Adrenal gland (tissue), 12 donors: ENCODE data around the gene CACNA1E. TPM values are rescaled to one million over a fixed set of nuclear protein-coding genes. Genes with fewer than 3 reads are reported as not detected.

Source experiments
- DNase-seq, 7 donors: peaks; one replicate each; pipeline ENCODE4 v3.0.0-alpha.2; 2019 to 2020
- H3K27ac ChIP-seq, 5 donors: fragments of 200-600 bp; sonication (generic) in 4 of 5; 1 replicate in 3 of 5; 2 replicates in 2 of 5; pipeline versions ENCODE4 v1.5.1 to v1.8.0; 2016 to 2020; ENCODE audit warnings: mild to moderate bottlenecking in 1 of 5
- H3K27me3 ChIP-seq: fragments of 200-600 bp; 2 replicates; pipeline ENCODE4 v1.8.0; 2021
- H3K36me3 ChIP-seq, 2 donors: fragments of 200-600 bp; replicated peaks in 1 of 2; 1 replicate in 1 of 2; 2 replicates in 1 of 2; pipeline versions ENCODE4 v1.5.1 to v1.8.0; 2018 to 2022
- H3K4me1 ChIP-seq, 2 donors: fragments of 200-600 bp; replicated peaks in 1 of 2; 1 replicate in 1 of 2; 2 replicates in 1 of 2; pipeline versions ENCODE4 v1.5.1 to v1.8.0; 2018 to 2021
- H3K4me3 ChIP-seq, 4 donors: fragments of 200-600 bp; sonication (generic) in 3 of 4; one replicate each; pipeline ENCODE4 v1.5.1; 2016 to 2018
- H3K9me3 ChIP-seq, 3 donors: fragments of 200-600 bp; sonication (generic) in 1 of 3; replicated peaks in 1 of 3; 1 replicate in 2 of 3; 2 replicates in 1 of 3; pipeline versions ENCODE4 v1.5.1 to v1.8.0; 2016 to 2021
- POLR2A ChIP-seq, 2 donors: fragments of 450-650 bp; IDR thresholded peaks; one replicate each; pipeline ENCODE4 v1.6.1; 2017; ENCODE audit warnings: antibody characterized with exemption in 2 of 2, mild to moderate bottlenecking in 2 of 2, moderate library complexity in 1 of 2
- WGBS, 4 donors: extraction: QIAGEN DNeasy Blood & Tissue Kit in 2 of 4; methylation state at CpG; one replicate each; pipeline versions ENCODE4 v1.1.5 to v1.1.7; 2013 to 2017; 5-methylcytosine and 5-hydroxymethylcytosine counted together
- intact Hi-C, 2 donors: fragments of 100-400 bp; cut with DNase I; formaldehyde crosslinking; loops; one replicate each; pipeline versions ENCODE4 v1.14.1 to v1.15.0; 2022 to 2023
- polyA plus RNA-seq, 3 donors: library from polyadenylated mRNA; stranded (reverse); fragments of 200-250 nt in 2 of 3; fragments of 350-450 nt in 1 of 3; fragmentation: Illumina TruSeq in 1 of 3; extraction: RNeasy Lipid Tissue Mini Kit (QIAGEN cat#74804) in 1 of 3; gene quantifications; one replicate each; pipeline ENCODE4 v1.2.3, GENCODE V29; 2013 to 2014
- total RNA-seq, 9 donors: library from RNA; depleted of rRNA in 4 of 9; stranded (reverse); fragments of >200 nt in 4 of 9; fragments of 120-200 nt in 1 of 9; fragmentation: NEBNext Ultra II Directional in 1 of 9; extraction: Animal tissue kit (Norgen Biotek cat#: 25700) in 1 of 9; gene quantifications; one replicate each; pipeline versions ENCODE4 v1.1.0 to v1.2.4, GENCODE V29; 2013 to 2023
- TF ChIP-seq, protein P1 (sequence below), 6 experiments: fragments of 450-650 bp in 4 of 6; fragments of 200-600 bp in 2 of 6; sonication (generic) in 1 of 6; IDR thresholded peaks; 1 replicate in 5 of 6; 2 replicates in 1 of 6; pipeline versions ENCODE4 v1.5.1 to v1.8.0; 2016 to 2021; ENCODE audit warnings: antibody characterized with exemption in 6 of 6, mild to moderate bottlenecking in 2 of 6, moderate library complexity in 1 of 6
- donor health status: healthy with polysubstance abuse.
- donor health status: Bipolar disorder and iron deficiency.
- donor health status: DM: yes; HTN: yes; CAD: no.
- donor health status: DM: no; HTN: no; CAD: no.
- donor health status: DM: no; HTN: no; CAD: no.
- donor health status: DM: yes; HTN: yes; CAD: no.

CACNA1E gene
- total and polyA plus RNA-seq, 12 donors = 0.08 to 3.2 (median 1.3) TPM; not detected in 3

DNA sequence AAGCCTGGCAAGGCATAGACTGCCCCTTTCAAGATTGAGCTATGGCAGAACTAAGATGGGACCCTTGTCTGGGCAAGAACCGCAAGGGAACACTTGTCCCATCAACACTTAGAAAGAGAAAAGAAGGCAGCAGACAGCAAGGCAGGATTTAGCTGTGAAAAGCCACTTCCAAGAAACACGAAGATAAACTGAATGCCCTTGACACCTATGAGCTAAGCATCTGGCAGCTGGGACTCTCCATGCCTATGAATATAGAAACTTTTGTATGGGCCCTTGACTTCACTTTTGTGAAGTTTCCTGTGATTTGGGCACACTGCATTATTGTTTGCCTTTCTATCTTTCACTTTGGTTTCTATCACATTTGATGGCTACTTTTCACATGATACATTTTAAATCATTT, 24.9 kb upstream of the CACNA1E start:
- no peak for DNase-seq
- 55 to 64% (median 57%) methylated on average over 2 of the region's 2 CpGs for WGBS, 4 donors
- no peak for TF ChIP-seq POLR2A (IDR thresholded peaks at IDR 0.05)
- TF ChIP-seq, protein P1, sequence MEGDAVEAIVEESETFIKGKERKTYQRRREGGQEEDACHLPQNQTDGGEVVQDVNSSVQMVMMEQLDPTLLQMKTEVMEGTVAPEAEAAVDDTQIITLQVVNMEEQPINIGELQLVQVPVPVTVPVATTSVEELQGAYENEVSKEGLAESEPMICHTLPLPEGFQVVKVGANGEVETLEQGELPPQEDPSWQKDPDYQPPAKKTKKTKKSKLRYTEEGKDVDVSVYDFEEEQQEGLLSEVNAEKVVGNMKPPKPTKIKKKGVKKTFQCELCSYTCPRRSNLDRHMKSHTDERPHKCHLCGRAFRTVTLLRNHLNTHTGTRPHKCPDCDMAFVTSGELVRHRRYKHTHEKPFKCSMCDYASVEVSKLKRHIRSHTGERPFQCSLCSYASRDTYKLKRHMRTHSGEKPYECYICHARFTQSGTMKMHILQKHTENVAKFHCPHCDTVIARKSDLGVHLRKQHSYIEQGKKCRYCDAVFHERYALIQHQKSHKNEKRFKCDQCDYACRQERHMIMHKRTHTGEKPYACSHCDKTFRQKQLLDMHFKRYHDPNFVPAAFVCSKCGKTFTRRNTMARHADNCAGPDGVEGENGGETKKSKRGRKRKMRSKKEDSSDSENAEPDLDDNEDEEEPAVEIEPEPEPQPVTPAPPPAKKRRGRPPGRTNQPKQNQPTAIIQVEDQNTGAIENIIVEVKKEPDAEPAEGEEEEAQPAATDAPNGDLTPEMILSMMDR (IDR thresholded peaks at IDR 0.05) = no peak

DNA sequence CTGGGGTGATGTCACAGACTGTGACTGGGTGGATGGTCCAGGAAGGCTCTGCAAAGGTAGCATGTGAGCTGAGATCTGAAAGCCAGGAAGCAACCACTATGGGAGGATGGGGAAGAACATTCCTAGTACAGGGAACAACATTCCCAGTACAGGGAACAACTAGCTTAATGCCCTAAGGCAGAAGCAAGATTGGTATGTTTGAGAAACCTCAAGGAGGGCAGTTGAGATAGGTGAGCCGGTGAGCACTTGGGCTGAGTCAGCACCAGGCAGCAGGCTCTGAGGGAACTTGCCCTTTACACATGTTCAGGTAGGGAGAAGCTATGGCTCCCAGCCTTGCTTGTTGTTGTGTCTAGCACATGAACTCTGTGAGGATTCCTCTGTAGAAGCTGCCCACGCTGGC, 24.2 kb upstream of the CACNA1E start:
- TF ChIP-seq POLR2A (IDR thresholded peaks at IDR 0.05) = no peak
- TF ChIP-seq, protein P1 (IDR thresholded peaks at IDR 0.05) = no peak
- Histone ChIP-seq H3K27me3 (no peaks in the 10 kb centered on the region), H3K36me3 (no peaks in the 10 kb centered on the region), H3K4me1 (no peaks in the 10 kb centered on the region), H3K9me3 (no peaks in the 10 kb centered on the region), H3K4me3 (no peak overlapping the region), H3K27ac (no peak overlapping the region)
- 70 to 90% (median 80%) methylated on average over 2 of the region's 2 CpGs for WGBS, 4 donors
- intact Hi-C loops = no loop called here
- DNase-seq = peak in 1 of 7 donors; percentile 0

More for the DNA sequence above, 24.9 kb upstream of the CACNA1E start:
- Histone ChIP-seq H3K9me3 (no peaks in the 10 kb centered on the region), H3K4me1 (no peaks in the 10 kb centered on the region), H3K4me3 (no peak overlapping the region), H3K36me3 (no peaks in the 10 kb centered on the region), H3K27me3 (no peaks in the 10 kb centered on the region), H3K27ac (no peak overlapping the region)
- intact Hi-C loops = no loop called here

DNA sequence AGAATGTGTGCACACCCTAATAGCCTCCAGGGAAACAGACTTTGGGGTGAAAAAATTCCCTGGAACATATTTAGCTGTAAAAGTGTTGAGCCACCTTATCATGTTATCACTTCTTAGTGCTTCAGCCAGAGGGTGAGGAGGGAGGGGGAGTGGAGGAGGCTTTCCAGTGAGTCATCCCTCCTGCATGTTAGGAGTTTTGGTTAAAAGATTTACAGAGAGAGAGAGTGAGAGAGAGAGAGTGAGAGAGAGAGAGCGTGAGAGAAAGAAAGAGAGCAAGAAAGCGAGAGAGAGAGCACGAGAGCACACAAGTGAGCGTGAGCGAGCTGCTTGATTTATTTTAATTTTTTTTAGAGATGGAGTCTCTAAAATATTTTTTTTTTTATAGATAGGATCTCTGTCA, 13.5 kb upstream of the CACNA1E start:
- Histone ChIP-seq H3K36me3 (no peaks in the 10 kb centered on the region), H3K9me3 (no peaks in the 10 kb centered on the region), H3K4me1 (no peaks in the 10 kb centered on the region), H3K27ac (no peak overlapping the region), H3K27me3 (no peaks in the 10 kb centered on the region), H3K4me3 (no peak overlapping the region)
- TF ChIP-seq, protein P1 (IDR thresholded peaks at IDR 0.05) = peak in 4 of 6 experiments; percentile 9 to 44 (median 34)
- TF ChIP-seq POLR2A (IDR thresholded peaks at IDR 0.05) = no peak
- intact Hi-C loops = no loop called here
- peak; percentile 49 to 86 (median 78) for DNase-seq
- 19 to 49% (median 38%) methylated on average over 5 of the region's 5 CpGs for whole genome bisulfite sequencing, 4 donors

DNA sequence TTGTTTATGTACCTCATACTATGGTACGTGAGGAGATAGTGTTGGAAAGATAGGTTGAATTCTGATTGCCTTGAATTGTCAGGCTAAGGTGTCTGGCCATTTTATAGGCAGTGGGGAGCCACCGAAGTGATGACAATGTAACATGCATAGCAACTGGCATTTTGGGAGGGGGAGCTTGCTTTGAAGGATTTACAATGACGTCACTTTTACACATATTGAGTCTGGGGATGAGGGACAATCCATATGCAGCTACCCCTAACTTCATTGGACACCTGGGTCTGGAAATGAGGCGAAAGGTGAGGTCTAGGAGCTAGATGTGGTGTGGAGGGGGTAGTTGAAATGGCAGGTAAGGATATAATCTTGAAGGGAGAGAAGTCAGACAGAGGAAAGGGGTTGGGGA, 7.7 kb upstream of the CACNA1E start:
- TF ChIP-seq, protein P1 (IDR thresholded peaks at IDR 0.05) = no peak
- TF ChIP-seq POLR2A (IDR thresholded peaks at IDR 0.05) = no peak
- peaks cover 4% of the 10 kb centered on the region for H3K27me3 ChIP-seq
- no peaks in the 10 kb centered on the region for H3K36me3 ChIP-seq
- no peak overlapping the region for H3K4me3 ChIP-seq
- H3K27ac ChIP-seq = no peak overlapping the region
- H3K4me1 ChIP-seq = no peaks in the 10 kb centered on the region
- intact Hi-C loops = no loop called here
- DNase-seq = no peak
- WGBS, 4 donors = 58 to 73% (median 66%) methylated on average over 4 of the region's 4 CpGs
- no peaks in the 10 kb centered on the region for H3K9me3 ChIP-seq
